ENCODE results near the gene TLL2.

Gene TLL2

DNA sequence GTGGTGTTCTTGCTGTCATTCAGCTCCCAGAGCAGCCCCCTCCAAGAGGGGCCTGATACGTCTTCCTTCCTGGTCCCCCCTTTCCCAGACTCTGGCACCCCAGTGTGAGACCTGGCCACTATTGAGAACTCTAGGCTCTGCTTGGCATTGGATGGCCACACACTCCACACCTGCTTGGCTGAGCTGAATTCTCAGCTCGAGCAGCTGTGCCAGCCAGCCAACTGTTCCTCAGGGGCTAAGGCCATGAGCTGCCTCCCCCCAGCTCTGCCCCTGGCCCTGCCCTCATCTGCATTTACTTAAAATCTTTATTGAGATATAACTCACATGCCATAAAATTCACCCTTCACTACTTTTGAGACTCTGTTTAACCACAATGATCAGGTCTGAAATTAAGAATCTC lies 6.7 kb downstream of the TLL2 start:
- no peaks in the 10 kb centered on the region for H3F3A ChIP-seq (ENCODE audit: insufficient read depth, low read length)
- no peaks in the 10 kb centered on the region for H3K4me1 ChIP-seq (ENCODE audit: low read length)
- H3K36me3 ChIP-seq (replicated peaks; ENCODE audit: insufficient read depth, low read length), result no peaks in the 10 kb centered on the region
- H3K4me3 ChIP-seq (ENCODE audit: low read length), result no peak overlapping the region
- no peak overlapping the region for H3K4me2 ChIP-seq (ENCODE audit: low read depth, low read length)
- TF ChIP-seq EZH2phosphoT487 (IDR thresholded peaks at IDR 0.05; ENCODE audit: low read length), result no peak
- no peak for TF ChIP-seq EZH2 (optimal IDR thresholded peaks at IDR 0.05; ENCODE audit: low read depth, low read length)
- TF ChIP-seq, protein P1, sequence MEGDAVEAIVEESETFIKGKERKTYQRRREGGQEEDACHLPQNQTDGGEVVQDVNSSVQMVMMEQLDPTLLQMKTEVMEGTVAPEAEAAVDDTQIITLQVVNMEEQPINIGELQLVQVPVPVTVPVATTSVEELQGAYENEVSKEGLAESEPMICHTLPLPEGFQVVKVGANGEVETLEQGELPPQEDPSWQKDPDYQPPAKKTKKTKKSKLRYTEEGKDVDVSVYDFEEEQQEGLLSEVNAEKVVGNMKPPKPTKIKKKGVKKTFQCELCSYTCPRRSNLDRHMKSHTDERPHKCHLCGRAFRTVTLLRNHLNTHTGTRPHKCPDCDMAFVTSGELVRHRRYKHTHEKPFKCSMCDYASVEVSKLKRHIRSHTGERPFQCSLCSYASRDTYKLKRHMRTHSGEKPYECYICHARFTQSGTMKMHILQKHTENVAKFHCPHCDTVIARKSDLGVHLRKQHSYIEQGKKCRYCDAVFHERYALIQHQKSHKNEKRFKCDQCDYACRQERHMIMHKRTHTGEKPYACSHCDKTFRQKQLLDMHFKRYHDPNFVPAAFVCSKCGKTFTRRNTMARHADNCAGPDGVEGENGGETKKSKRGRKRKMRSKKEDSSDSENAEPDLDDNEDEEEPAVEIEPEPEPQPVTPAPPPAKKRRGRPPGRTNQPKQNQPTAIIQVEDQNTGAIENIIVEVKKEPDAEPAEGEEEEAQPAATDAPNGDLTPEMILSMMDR (IDR thresholded peaks at IDR 0.05; ENCODE audit: low read length), result no peak
- no peak overlapping the region for H2AFZ ChIP-seq (ENCODE audit: low read length)
- H3K9ac ChIP-seq (ENCODE audit: low read length), result no peak overlapping the region
- no peak overlapping the region for H3K27ac ChIP-seq (ENCODE audit: low read length)
- no peaks in the 10 kb centered on the region for H3K79me2 ChIP-seq (ENCODE audit: low read length)
- peaks cover 2% of the 10 kb centered on the region; the same call in 1 of the 2 replicates for H3K27me3 ChIP-seq (replicated peaks; ENCODE audit: insufficient read depth, low read length)
- no peaks in the 10 kb centered on the region for H3K9me2 ChIP-seq (replicated peaks; ENCODE audit: insufficient read depth, low read length)
- DNase-seq, result no peak
- H3K9me3 ChIP-seq (replicated peaks; ENCODE audit: insufficient read depth, low read length), result no peaks in the 10 kb centered on the region
- H4K20me1 ChIP-seq (ENCODE audit: insufficient read depth, low read length), result no peaks in the 10 kb centered on the region

DNA sequence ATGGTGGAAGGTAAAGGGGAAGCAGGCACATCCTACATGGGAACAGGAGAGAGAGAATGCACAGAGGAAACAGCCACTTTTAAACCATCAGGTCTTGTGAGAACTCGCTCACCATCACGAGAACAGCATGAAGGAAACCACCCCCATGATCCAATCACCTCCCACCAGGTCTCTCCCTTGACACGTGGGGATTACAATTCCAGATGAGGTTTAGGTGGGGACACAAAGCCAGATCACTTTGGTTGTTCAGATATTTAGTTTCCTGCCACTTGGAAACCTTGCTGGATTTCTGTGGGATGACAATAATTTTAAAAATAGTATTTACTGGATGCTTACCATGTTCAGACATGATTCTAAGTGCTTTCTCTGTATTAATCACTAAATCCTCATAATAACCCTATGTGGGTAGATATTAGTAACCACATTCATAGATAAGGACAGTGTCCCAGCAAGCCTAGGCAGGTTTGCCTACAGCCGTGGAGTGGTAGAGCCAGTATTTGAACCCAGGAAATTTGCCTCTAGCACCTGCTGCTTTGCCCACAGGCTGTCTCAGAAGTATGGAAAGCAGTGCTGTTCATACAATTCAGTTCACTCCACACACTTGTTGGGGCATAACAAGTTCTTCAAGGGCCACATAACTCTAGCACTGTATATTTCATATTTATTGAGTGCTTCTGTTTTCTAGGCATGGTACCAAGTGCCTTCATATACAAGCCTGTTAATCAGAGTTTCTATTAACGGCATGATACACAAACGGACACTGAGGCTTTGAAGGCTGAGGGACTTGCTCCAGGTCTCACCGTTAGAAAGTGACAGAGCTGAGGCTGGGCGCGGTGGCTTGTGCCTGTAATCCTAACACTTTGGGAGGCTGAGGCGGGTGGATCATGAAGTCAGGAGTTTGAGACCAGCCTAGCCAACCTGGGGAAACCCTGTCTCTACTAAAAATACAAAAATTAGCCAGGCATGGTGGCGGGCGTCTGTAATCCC lies 8.3 kb downstream of the TLL2 start:
- no peak for DNase-seq
- Histone ChIP-seq H3K9ac (ENCODE audit: low read length) (no peak overlapping the region), H3K9me3 (replicated peaks; ENCODE audit: insufficient read depth, low read length) (no peaks in the 10 kb centered on the region), H3F3A (ENCODE audit: insufficient read depth, low read length) (no peaks in the 10 kb centered on the region), H3K79me2 (ENCODE audit: low read length) (no peaks in the 10 kb centered on the region), H3K4me1 (ENCODE audit: low read length) (no peaks in the 10 kb centered on the region), H3K36me3 (replicated peaks; ENCODE audit: insufficient read depth, low read length) (no peaks in the 10 kb centered on the region), H4K20me1 (ENCODE audit: insufficient read depth, low read length) (no peaks in the 10 kb centered on the region), H3K4me3 (ENCODE audit: low read length) (no peak overlapping the region), H3K27ac (ENCODE audit: low read length) (no peak overlapping the region), H2AFZ (ENCODE audit: low read length) (no peak overlapping the region), H3K9me2 (replicated peaks; ENCODE audit: insufficient read depth, low read length) (no peaks in the 10 kb centered on the region), H3K4me2 (ENCODE audit: low read depth, low read length) (no peak overlapping the region), H3K27me3 (replicated peaks; ENCODE audit: insufficient read depth, low read length) (no peaks in the 10 kb centered on the region)
- TF ChIP-seq, protein P1 (IDR thresholded peaks at IDR 0.05; ENCODE audit: low read length), result no peak
- TF ChIP-seq EZH2phosphoT487 (IDR thresholded peaks at IDR 0.05; ENCODE audit: low read length) (no peak), EZH2 (optimal IDR thresholded peaks at IDR 0.05; ENCODE audit: low read depth, low read length) (no peak)

DNA sequence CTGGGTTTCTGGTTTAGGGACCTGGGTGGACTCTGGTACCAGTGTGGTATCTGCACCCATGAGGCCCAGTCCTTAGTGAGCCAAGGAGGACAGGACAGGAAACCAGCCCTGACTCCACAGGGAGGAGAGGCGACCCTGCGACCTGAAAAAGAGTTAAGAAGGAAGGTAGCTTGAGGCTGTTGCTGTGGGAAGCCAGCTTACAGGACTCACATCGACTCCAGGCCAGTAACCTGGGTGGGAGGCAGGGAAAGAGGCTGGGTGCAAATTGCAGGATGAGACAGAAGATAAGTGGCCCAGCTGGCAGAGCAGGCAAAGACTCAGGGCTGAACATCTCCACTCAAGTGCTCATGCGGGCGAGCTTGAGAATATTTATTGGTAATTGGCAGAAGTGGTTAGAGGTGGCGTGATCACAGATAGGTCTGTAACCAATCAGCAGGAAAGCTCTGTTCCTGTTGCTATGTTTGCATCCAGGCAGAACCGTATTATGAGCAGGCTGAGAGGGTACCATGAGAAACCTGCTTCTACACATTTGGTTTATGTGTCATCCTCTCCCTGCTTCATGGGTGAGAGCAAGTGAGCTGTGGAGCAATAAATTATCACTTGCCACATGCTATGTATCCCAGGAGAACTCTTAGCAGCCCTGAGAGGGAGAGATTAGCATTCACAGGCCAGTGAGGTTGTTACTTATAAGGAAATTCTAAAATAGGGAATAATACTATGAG lies 11.0 kb downstream of the TLL2 start:
- Histone ChIP-seq H3K27me3 (replicated peaks; ENCODE audit: insufficient read depth, low read length) (no peaks in the 10 kb centered on the region), H3K4me3 (ENCODE audit: low read length) (no peak overlapping the region), H2AFZ (ENCODE audit: low read length) (no peak overlapping the region), H3K36me3 (replicated peaks; ENCODE audit: insufficient read depth, low read length) (no peaks in the 10 kb centered on the region), H3K9me3 (replicated peaks; ENCODE audit: insufficient read depth, low read length) (no peaks in the 10 kb centered on the region), H3K27ac (ENCODE audit: low read length) (no peak overlapping the region), H3K4me1 (ENCODE audit: low read length) (no peaks in the 10 kb centered on the region), H3K9ac (ENCODE audit: low read length) (no peak overlapping the region), H4K20me1 (ENCODE audit: insufficient read depth, low read length) (no peaks in the 10 kb centered on the region), H3K79me2 (ENCODE audit: low read length) (no peaks in the 10 kb centered on the region), H3K9me2 (replicated peaks; ENCODE audit: insufficient read depth, low read length) (no peaks in the 10 kb centered on the region), H3K4me2 (ENCODE audit: low read depth, low read length) (no peak overlapping the region), H3F3A (ENCODE audit: insufficient read depth, low read length) (no peaks in the 10 kb centered on the region)
- no peak for DNase-seq
- TF ChIP-seq, protein P1 (IDR thresholded peaks at IDR 0.05; ENCODE audit: low read length), result no peak
- TF ChIP-seq EZH2phosphoT487 (IDR thresholded peaks at IDR 0.05; ENCODE audit: low read length) (no peak), EZH2 (optimal IDR thresholded peaks at IDR 0.05; ENCODE audit: low read depth, low read length) (no peak)
